K562 treated with DMSO at 1 percent for 4 hours (cell line): Measurements from ENCODE around the gene NLRC3. TPM values are rescaled to one million over a fixed set of nuclear protein-coding genes. Genes with fewer than 3 reads are reported as not detected.

ENCODE experiments used
- total RNA-seq: library from RNA; unstranded; fragments of 300-600 nt; gene quantifications from 2 replicates; pipeline ENCODE4 v1.2.3, GENCODE V29; 2022; ENCODE audit not compliant: insufficient read depth

The NLRC3 gene
- total RNA-seq = 0.13 TPM in 1 of 2 replicates, not detected in the other

GRCh38 chr16:3577302-3577752 lies at the start of gene NLRC3:
Gene NLRC3, minus strand, starts transcription at chr16:3577403. Its CDS starts 12,367 bp downstream, at chr16:3565036.

GRCh38 chr16:3611146-3611975 lies 34.2 kb upstream of the NLRC3 start, which contains the start of gene SLX4:
Gene SLX4, minus strand, starts transcription at chr16:3611606. Its CDS starts 2,642 bp downstream, at chr16:3608964.

GRCh38 chr16:3495176-3495575 lies 82.0 kb downstream of the NLRC3 start, which contains the start of gene C16orf90:
Gene C16orf90, minus strand, starts transcription at chr16:3495489. Its CDS starts 68 bp downstream, at chr16:3495421.

Other genes with a start within 250 kb of the NLRC3 start
- not detected in 2 replicates for gene OR2C1, start 221.5 kb downstream of the NLRC3 start, total RNA-seq
- gene ZSCAN32, start 176.4 kb downstream of the NLRC3 start, total RNA-seq = 10.3 and 11.8 TPM in 2 replicates
- gene ZNF174, start 176.2 kb downstream of the NLRC3 start, total RNA-seq = 10.9 and 14.2 TPM in 2 replicates
- 0.34 and 0.56 TPM in 2 replicates for gene ZNF597, start 133.9 kb downstream of the NLRC3 start, total RNA-seq
- 37.2 and 45.1 TPM in 2 replicates for gene NAA60, start 133.7 kb downstream of the NLRC3 start, total RNA-seq
- not detected in 2 replicates for gene C16orf90, start 81.9 kb downstream of the NLRC3 start, total RNA-seq
- gene CLUAP1, start 76.4 kb downstream of the NLRC3 start, total RNA-seq = 1.1 and 3.4 TPM in 2 replicates
- 3.3 and 4.5 TPM in 2 replicates for gene SLX4, start 34.2 kb upstream of the NLRC3 start, total RNA-seq
- 21.6 and 35.9 TPM in 2 replicates for gene DNASE1, start 77.3 kb upstream of the NLRC3 start, total RNA-seq
- gene TRAP1, start 140.1 kb upstream of the NLRC3 start, total RNA-seq = 164 and 206 TPM in 2 replicates